Fibroblast of the aortic adventitia (primary cell): ENCODE measurements around the gene CYP1B1. TPM values are rescaled to one million over a fixed set of nuclear protein-coding genes. Genes with fewer than 3 reads are reported as not detected.

Source experiments
- DNase-seq: peaks from one replicate; pipeline ENCODE4 v3.0.0-alpha.2; 2010; ENCODE audit warnings: low read depth
- H3K4me3 ChIP-seq: 2 replicates; pipeline ENCODE4 v1.5.1; 2011; ENCODE audit warnings: low read depth, mild to moderate bottlenecking, control low read depth, low read length, moderate library complexity
- CTCF ChIP-seq: IDR thresholded peaks from 2 replicates; pipeline ENCODE4 v1.5.1; 2011; ENCODE audit warnings: mild to moderate bottlenecking, low read length, control low read depth, inconsistent platforms; ENCODE audit not compliant: insufficient read depth
- total RNA-seq: library from RNA; depleted of rRNA; stranded (reverse); fragments of >200 nt; gene quantifications from 2 replicates; pipeline ENCODE4 v1.2.3, GENCODE V29; 2012; ENCODE audit warnings: low replicate concordance

Gene CYP1B1
- total RNA-seq, 1 donor = 146 TPM

DNA sequence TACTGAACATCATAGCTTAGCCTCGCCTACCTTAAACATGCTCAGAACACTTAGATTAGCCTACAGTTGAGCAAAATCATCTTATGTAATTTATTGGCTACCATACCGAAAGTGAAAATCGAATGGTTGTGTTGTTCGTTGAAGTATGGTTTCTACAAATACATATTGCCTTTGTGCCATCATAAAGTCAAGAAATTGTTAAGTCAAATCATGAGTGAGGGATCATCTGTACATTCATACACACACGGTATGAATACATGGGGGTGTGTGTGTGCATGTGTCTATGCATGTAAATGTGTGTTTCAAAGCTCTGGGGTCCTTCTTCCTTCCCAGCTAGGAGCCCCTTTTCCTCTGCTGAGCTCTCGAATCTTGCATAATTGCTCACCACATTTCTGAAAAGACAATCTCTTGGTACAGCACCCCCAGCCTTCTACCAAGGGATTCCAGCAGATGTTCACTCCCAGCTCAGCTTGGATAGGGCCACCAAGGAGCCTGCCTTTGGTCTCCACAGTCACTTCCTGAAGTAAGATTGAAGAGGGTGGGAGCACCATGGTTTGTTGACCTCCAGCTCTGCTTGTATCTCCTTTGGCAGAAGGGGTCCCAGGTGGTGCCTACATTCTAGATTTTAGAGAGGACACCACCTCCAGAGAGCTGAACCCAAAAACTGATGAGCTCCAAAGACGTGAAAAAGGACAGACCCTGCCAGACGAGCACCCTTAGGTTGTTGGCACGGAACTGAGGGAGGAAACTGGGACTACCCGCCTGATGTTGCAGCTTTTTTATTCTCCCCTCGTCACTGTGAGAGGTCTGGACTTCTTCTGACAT lies 33.2 kb upstream of the CYP1B1 start:
- DNase-seq = no peak
- no peak for TF ChIP-seq CTCF
- H3K4me3 ChIP-seq = no peak overlapping the region

DNA sequence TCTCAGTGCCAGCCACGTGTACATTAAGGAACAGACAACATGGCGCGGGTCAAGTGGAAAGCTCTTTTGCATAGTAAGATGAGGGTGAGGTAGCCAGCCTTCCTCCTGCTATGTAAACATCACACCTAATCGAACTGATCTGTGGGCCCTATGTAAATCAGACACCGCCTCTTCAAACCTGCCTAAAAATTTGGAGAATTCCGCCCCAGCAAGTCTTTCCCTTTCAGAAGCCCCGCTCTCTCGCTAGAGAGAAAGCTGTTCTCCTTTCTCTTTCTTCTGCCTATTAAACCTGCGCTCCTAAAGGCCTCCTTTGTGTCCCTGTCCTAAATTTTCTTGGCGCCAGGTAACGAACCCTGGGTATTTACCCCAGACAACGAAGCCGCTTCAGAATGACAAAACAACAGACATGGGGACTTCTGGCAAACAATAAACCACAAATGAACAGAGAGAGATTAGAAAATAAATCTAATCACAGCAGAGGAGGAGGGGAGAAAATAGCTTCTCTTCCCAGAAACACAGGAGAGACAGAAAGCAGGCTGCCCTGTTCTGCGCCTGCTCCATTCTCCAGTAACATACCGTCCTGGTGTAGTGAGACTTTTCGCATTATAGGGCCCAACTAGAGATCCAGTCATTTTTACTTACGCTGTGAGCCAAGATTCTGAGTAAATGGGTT lies 31.9 kb upstream of the CYP1B1 start:
- H3K4me3 ChIP-seq = no peak overlapping the region
- no peak for DNase-seq
- no peak for TF ChIP-seq CTCF

DNA sequence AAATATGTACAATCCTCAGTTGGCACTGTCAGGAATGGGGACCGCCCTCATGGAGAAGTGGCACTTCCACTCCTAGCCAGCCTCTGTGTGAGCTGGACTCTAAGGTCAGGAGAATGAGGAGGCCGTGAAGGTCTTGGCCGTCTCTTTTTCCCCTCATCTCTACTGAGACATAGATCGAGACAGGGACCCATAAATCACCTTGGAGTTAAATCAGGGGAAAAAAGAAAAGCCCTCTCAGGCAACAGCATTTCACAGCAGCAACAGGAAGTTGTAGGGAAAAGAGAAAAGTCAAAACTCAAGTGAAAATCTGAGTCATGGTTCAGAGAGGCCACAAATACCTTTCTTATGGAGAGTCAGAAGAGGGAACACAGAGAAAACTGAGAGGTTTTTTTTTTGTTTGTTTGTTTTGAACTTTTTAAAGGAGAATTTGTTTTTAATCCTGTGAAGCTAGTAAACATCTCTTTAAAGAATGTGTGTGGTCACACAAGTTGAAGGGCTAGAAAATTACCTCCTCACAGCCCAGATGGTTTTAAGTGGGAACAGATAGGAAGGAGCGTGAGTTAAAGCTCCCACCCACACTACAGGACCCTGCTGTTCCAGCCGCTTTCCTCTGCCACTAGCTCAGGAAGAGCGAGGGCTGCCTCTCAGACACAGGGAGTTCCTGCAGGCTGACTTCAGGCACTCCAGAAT lies 30.6 kb upstream of the CYP1B1 start:
- peak; percentile 80 for DNase-seq
- no peak overlapping the region for H3K4me3 ChIP-seq
- no peak for TF ChIP-seq CTCF

- TF ChIP-seq CTCF = no peak
- DNase-seq = no peak
- no peak overlapping the region for H3K4me3 ChIP-seq
These were observed 30.0 kb upstream of the CYP1B1 start for GRCh38 chr2:38105922-38106321.

GRCh38 chr2:38104598-38104997 lies 28.6 kb upstream of the CYP1B1 start:
- no peak for DNase-seq
- TF ChIP-seq CTCF = no peak
- no peak overlapping the region for H3K4me3 ChIP-seq

DNA sequence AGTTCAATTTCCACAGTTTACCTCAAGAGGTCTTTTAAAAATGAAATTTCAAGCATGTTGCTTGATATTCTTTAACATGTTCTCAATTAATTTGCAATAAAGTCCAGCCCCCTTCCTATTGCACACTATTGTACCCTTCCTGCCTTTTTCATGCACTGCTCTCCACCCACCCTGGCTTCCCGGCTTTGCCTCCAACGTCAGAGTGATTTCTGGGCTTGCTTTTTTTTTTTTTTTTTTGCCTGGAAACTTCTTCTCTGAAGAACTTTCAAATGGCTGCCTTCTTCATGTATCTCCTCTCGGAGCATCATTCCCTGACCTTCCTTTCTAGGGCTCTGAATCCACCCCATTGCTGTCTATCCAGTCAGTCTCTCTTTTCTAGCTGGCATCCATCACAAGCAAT lies 24.4 kb upstream of the CYP1B1 start:
- no peak for TF ChIP-seq CTCF
- no peak for DNase-seq
- no peak overlapping the region for H3K4me3 ChIP-seq
